ENCODE data around the gene NUP85. TPM values are rescaled to one million over a fixed set of nuclear protein-coding genes. Genes with fewer than 3 reads are reported as not detected.
"Not testable (repeated sequence)": the region's sequence is repeated elsewhere in the genome, so short reads cannot be mapped to it uniquely, and the experiment has no call there.

Gene NUP85
- total RNA-seq, result 28.3 and 31.5 TPM in 2 replicates

GRCh38 chr17:75205037-75205792, at the start of gene NUP85:
Gene NUP85, plus strand, starts transcription at chr17:75205679. Its CDS starts 83 bp downstream, at chr17:75205762.
- DNase-seq (ENCODE audit: low read depth in 2 of 2), result peak; percentile 94 to 95

- peak in 1 of 2 donors; percentile 22 for DNase-seq (ENCODE audit: low read depth in 2 of 2)
Observed at GRCh38 chr17:75158480-75158879, 47.0 kb upstream of the NUP85 start.

- no peak for DNase-seq (ENCODE audit: low read depth in 2 of 2)
Observed at GRCh38 chr17:75159196-75160031, 46.1 kb upstream of the NUP85 start.

GRCh38 chr17:75160211-75160610, 45.3 kb upstream of the NUP85 start:
- DNase-seq (ENCODE audit: low read depth in 2 of 2), result no peak

GRCh38 chr17:75163074-75163473, 42.4 kb upstream of the NUP85 start:
- DNase-seq (ENCODE audit: low read depth in 2 of 2), result no peak

- DNase-seq (ENCODE audit: low read depth in 2 of 2), result not testable (repeated sequence)
Observed at GRCh38 chr17:75164606-75165005, 40.9 kb upstream of the NUP85 start.

GRCh38 chr17:75168998-75169397, 36.5 kb upstream of the NUP85 start:
- no peak for DNase-seq (ENCODE audit: low read depth in 2 of 2)

- no peak for DNase-seq (ENCODE audit: low read depth in 2 of 2)
Observed at GRCh38 chr17:75173526-75173925, 32.0 kb upstream of the NUP85 start.

- DNase-seq (ENCODE audit: low read depth in 2 of 2), result no peak
Observed at GRCh38 chr17:75174996-75175395, 30.5 kb upstream of the NUP85 start.

- DNase-seq (ENCODE audit: low read depth in 2 of 2), result no peak
Observed at GRCh38 chr17:75176625-75177024, 28.9 kb upstream of the NUP85 start.

GRCh38 chr17:75178453-75178852, 27.0 kb upstream of the NUP85 start:
- no peak for DNase-seq (ENCODE audit: low read depth in 2 of 2)

GRCh38 chr17:75181110-75181509, 24.4 kb upstream of the NUP85 start:
- peak in 1 of 2 donors; percentile 15 for DNase-seq (ENCODE audit: low read depth in 2 of 2)

- peak; percentile 26 to 43 for DNase-seq (ENCODE audit: low read depth in 2 of 2)
Observed at GRCh38 chr17:75181608-75182318, 23.7 kb upstream of the NUP85 start.

- DNase-seq (ENCODE audit: low read depth in 2 of 2), result no peak
Observed at GRCh38 chr17:75182319-75182568, 23.2 kb upstream of the NUP85 start.

GRCh38 chr17:75182569-75183436, 22.7 kb upstream of the NUP85 start, which contains the start of gene SUMO2:
Gene SUMO2, minus strand, starts transcription at chr17:75182959. Its CDS starts 125 bp downstream, at chr17:75182834.
- peak; percentile 98 to 99 for DNase-seq (ENCODE audit: low read depth in 2 of 2)

GRCh38 chr17:75183999-75184884, 21.2 kb upstream of the NUP85 start:
- DNase-seq (ENCODE audit: low read depth in 2 of 2), result no peak

- DNase-seq (ENCODE audit: low read depth in 2 of 2), result no peak
Observed at GRCh38 chr17:75188614-75189013, 16.9 kb upstream of the NUP85 start.

GRCh38 chr17:75191584-75191983, 13.9 kb upstream of the NUP85 start:
- no peak for DNase-seq (ENCODE audit: low read depth in 2 of 2)

- DNase-seq (ENCODE audit: low read depth in 2 of 2), result no peak
Observed at GRCh38 chr17:75194879-75195278, 10.6 kb upstream of the NUP85 start.
